Measurements from ENCODE around the gene CHD2. TPM values are rescaled to one million over a fixed set of nuclear protein-coding genes. Genes with fewer than 3 reads are reported as not detected.

Gene CHD2
- total RNA-seq, 2 donors from 2014 or later = 76.3 to 137 TPM

DNA sequence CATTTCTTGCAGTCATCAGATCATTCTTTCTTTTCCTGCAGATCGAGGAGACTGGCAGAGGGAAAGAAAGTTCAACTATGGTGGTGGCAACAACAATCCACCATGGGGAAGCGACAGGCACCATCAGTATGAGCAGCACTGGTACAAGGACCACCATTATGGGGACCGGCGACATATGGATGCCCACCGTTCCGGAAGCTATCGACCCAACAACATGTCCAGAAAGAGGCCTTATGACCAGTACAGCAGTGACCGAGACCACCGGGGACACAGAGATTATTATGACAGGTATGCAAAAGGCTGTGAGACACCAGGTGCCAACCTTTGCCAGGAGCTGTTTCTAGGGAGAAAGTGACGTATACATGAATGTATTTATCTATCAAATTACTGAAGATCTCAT is 119.8 kb downstream of the CHD2 start:
- Histone ChIP-seq H3K4me1 (replicated peaks) (no peaks in the 10 kb centered on the region), H3K27me3 (replicated peaks; ENCODE audit: insufficient read depth) (no peaks in the 10 kb centered on the region), H3K27ac (no peak overlapping the region), H3K9me3 (no peaks in the 10 kb centered on the region), H3K36me3 (peaks cover 20 to 26% of the 10 kb centered on the region in 2 donors), H3K4me3 (no peak overlapping the region)
- no peak for DNase-seq (ENCODE audit: low spot score)
- WGBS = 95% methylated on average over 10 of the region's 10 CpGs
- TF ChIP-seq POLR2AphosphoS5 (IDR thresholded peaks at IDR 0.05) (no peak), POLR2A (IDR thresholded peaks at IDR 0.05) (no peak)
- TF ChIP-seq, protein P1, sequence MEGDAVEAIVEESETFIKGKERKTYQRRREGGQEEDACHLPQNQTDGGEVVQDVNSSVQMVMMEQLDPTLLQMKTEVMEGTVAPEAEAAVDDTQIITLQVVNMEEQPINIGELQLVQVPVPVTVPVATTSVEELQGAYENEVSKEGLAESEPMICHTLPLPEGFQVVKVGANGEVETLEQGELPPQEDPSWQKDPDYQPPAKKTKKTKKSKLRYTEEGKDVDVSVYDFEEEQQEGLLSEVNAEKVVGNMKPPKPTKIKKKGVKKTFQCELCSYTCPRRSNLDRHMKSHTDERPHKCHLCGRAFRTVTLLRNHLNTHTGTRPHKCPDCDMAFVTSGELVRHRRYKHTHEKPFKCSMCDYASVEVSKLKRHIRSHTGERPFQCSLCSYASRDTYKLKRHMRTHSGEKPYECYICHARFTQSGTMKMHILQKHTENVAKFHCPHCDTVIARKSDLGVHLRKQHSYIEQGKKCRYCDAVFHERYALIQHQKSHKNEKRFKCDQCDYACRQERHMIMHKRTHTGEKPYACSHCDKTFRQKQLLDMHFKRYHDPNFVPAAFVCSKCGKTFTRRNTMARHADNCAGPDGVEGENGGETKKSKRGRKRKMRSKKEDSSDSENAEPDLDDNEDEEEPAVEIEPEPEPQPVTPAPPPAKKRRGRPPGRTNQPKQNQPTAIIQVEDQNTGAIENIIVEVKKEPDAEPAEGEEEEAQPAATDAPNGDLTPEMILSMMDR (IDR thresholded peaks at IDR 0.05) = no peak
- intact Hi-C loops (cut with DNase I) = no loop called here

GRCh38 chr15:93020976-93021772 is 121.0 kb downstream of the CHD2 start:
- Histone ChIP-seq H3K27ac (no peak overlapping the region), H3K36me3 (peaks cover 9 to 17% of the 10 kb centered on the region in 2 donors), H3K4me3 (no peak overlapping the region), H3K9me3 (no peaks in the 10 kb centered on the region), H3K27me3 (replicated peaks; ENCODE audit: insufficient read depth) (no peaks in the 10 kb centered on the region), H3K4me1 (replicated peaks) (no peaks in the 10 kb centered on the region)
- no peak for DNase-seq (ENCODE audit: low spot score)
- intact Hi-C loops (cut with DNase I) = no loop called here
- no peak for TF ChIP-seq POLR2AphosphoS5 (IDR thresholded peaks at IDR 0.05)
- no peak for TF ChIP-seq POLR2A (IDR thresholded peaks at IDR 0.05)
- TF ChIP-seq, protein P1 (IDR thresholded peaks at IDR 0.05) = no peak
- 85% methylated on average over 3 of the region's 3 CpGs for WGBS

DNA sequence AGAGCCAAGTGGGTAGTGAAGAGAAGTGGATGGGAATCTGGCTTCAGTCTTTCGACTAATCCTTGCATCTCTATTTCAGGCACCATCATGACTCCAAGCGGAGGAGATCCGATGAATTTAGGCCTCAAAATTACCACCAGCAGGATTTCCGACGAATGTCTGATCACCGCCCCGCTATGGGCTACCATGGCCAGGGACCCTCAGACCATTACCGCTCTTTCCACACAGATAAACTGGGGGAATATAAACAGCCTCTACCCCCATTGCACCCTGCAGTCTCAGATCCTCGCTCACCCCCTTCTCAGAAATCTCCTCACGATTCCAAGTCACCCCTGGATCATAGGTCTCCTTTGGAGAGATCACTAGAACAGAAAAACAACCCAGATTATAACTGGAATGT is 124.2 kb downstream of the CHD2 start:
- WGBS = 96% methylated on average over 10 of the region's 10 CpGs
- no peak for DNase-seq (ENCODE audit: low spot score)

GRCh38 chr15:93024716-93025624 is 124.8 kb downstream of the CHD2 start:
- H3K4me3 ChIP-seq = no peak overlapping the region
- peaks cover 25% of the 10 kb centered on the region for H3K4me1 ChIP-seq (replicated peaks)
- no peaks in the 10 kb centered on the region for H3K27me3 ChIP-seq (replicated peaks; ENCODE audit: insufficient read depth)
- WGBS = 81% methylated on average over 8 of the region's 8 CpGs
- no peak for TF ChIP-seq POLR2AphosphoS5 (IDR thresholded peaks at IDR 0.05)
- TF ChIP-seq, protein P1 (IDR thresholded peaks at IDR 0.05) = no peak
- TF ChIP-seq POLR2A (IDR thresholded peaks at IDR 0.05) = no peak
- no peak for DNase-seq (ENCODE audit: low spot score)
- no peaks in the 10 kb centered on the region for H3K9me3 ChIP-seq
- H3K27ac ChIP-seq = no peak overlapping the region
- intact Hi-C loops (cut with DNase I) = loop anchor here (5.0 kb wide), 2 partner anchors 47 to 218 kb away; no protein-coding TSS in a partner anchor
- H3K36me3 ChIP-seq = peaks cover 9 to 15% of the 10 kb centered on the region in 2 donors

More for the DNA sequence above, 124.2 kb downstream of the CHD2 start:
- H3K9me3 ChIP-seq = no peaks in the 10 kb centered on the region
- H3K36me3 ChIP-seq = peaks cover 9 to 15% of the 10 kb centered on the region in 2 donors
- intact Hi-C loops (cut with DNase I) = no loop called here
- no peak overlapping the region for H3K4me3 ChIP-seq
- H3K27me3 ChIP-seq (replicated peaks; ENCODE audit: insufficient read depth) = no peaks in the 10 kb centered on the region
- H3K27ac ChIP-seq = no peak overlapping the region
- TF ChIP-seq POLR2AphosphoS5 (IDR thresholded peaks at IDR 0.05) = no peak
- TF ChIP-seq, protein P1 (IDR thresholded peaks at IDR 0.05) = no peak
- no peak for TF ChIP-seq POLR2A (IDR thresholded peaks at IDR 0.05)
- peaks cover 18% of the 10 kb centered on the region for H3K4me1 ChIP-seq (replicated peaks)
